Measurements from ENCODE around the gene UGT1A4. TPM values are rescaled to one million over a fixed set of nuclear protein-coding genes. Genes with fewer than 3 reads are reported as not detected.
"Not testable (repeated sequence)": the region's sequence is repeated elsewhere in the genome, so short reads cannot be mapped to it uniquely, and the experiment has no call there.

The UGT1A4 gene
- total RNA-seq, 1 donor from 2014 or later: not detected

DNA sequence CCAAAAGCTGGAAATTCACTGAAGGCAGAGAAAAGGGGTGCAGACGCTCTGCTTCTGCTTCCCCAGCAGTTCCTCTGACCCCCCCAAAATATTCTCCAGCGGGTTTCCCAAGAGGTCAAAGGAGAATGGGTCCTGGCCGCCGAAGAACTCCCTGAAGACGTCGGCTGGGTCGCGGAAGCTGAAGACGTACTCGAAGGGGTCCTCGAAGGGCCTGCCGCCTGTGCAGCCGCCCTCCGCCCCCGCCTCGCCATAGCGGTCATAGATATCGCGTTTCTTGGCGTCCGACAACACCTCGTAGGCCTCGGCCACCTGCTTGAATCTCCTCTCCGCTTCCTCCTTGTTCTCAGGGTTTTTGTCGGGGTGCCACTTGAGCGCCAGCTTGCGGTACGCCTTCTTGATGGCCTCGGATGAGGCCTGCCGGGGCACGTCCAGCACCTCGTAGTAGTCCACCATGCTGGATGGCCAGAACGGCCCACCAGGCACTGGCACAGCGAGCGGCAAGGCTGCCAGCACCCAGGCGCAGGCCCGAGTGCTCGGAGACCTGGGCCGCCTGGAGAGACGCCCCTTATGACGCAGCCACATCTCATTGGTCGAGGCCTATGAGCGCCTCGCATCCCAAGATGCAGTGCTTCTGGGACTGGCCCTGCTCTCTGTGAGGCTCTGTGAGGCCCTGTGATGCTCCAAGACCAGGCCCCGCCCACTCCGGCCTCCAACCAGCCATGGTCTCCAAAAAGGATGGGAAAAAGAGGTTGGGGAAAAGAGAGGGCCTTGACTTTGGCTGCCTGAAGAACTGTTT lies 25.1 kb downstream of the UGT1A4 start:
- ATAC-seq (no peak), DNase-seq (ENCODE audit: low spot score) (no peak)
- intact Hi-C loops (cut with DNase I): no loop called here

- intact Hi-C loops (cut with DNase I): no loop called here
- ATAC-seq (no peak), DNase-seq (ENCODE audit: low spot score) (no peak)
Measured at GRCh38 chr2:233745073-233745755, 26.7 kb downstream of the UGT1A4 start.

DNA sequence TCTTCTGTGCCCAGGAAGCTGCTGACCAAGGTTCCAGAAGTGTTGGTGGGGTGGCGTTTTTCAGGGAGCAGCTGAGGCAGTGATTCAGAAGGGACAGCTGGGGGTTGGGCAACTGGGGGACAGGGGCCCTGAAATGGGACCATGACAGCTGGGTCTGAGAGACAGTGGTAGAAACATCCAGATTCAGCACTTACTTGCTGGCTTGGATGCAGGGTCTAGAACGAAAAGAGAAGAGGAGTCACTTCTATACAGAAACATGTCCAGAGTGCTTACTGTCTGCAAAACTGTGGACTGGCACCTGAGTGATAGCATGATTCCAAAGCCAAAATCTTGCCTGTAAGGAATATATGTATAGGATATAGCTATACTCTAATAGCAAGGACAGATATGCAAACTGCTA lies 27.3 kb downstream of the UGT1A4 start:
- intact Hi-C loops (cut with DNase I); DNase-seq (ENCODE audit: low spot score); ATAC-seq: not testable (repeated sequence)

GRCh38 chr2:233746475-233747282 lies 28.1 kb downstream of the UGT1A4 start:
- no peak for ATAC-seq
- DNase-seq (ENCODE audit: low spot score): no peak
- intact Hi-C loops (cut with DNase I): no loop called here

- DNase-seq (ENCODE audit: low spot score) (no peak), ATAC-seq (no peak)
- intact Hi-C loops (cut with DNase I): no loop called here
Measured at GRCh38 chr2:233747283-233747544, 28.7 kb downstream of the UGT1A4 start.

GRCh38 chr2:233750689-233751088 lies 32.2 kb downstream of the UGT1A4 start:
- ATAC-seq; intact Hi-C loops (cut with DNase I); DNase-seq (ENCODE audit: low spot score): not testable (repeated sequence)

DNA sequence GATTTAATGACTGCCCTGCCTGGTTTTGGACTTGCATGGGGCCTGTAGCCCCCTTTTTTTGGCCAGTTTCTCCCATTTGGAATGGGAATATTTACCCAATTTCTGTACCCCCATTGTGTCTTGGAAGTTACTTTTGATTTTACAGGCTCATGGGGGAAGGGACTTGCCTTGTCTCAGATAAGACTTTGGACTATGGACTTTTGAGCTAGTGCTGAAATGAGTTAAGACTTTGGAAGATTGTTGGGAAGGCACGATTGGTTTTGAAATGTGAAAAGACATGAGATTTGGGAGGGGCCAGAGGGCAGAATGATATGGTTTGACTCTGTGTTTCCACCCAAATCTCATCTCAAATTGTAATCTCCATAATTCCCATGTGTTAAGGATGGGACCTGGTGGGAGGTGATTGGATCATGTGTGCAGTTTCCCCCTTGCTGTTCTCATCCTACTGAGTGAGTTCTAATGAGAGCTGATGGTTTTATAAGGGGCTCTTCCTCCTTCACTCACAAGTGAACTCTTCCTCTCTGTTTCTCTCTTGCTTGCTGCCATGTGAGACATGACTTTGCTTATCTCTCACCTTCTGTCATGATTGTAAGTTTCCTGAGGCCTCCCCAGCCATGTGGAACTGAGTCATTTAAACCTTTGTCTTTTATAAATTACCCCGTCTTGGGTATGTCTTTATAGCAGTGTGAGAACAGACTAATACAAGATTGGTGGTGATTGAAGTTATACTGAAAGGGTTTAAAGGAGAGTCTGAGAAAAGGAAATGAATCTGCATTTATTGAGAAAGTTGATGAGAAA lies 32.9 kb downstream of the UGT1A4 start:
- intact Hi-C loops (cut with DNase I); DNase-seq (ENCODE audit: low spot score); ATAC-seq: not testable (repeated sequence)

GRCh38 chr2:233754872-233755611 lies 36.5 kb downstream of the UGT1A4 start:
- intact Hi-C loops (cut with DNase I): no loop called here
- no peak for DNase-seq (ENCODE audit: low spot score)
- no peak for ATAC-seq

GRCh38 chr2:233756429-233757081 lies 38.0 kb downstream of the UGT1A4 start:
- no peak for DNase-seq (ENCODE audit: low spot score)
- no peak for ATAC-seq
- intact Hi-C loops (cut with DNase I): no loop called here

GRCh38 chr2:233758141-233758540 lies 39.6 kb downstream of the UGT1A4 start:
- DNase-seq (ENCODE audit: low spot score): no peak

GRCh38 chr2:233758849-233759248 lies 40.3 kb downstream of the UGT1A4 start:
- DNase-seq (ENCODE audit: low spot score) (no peak), ATAC-seq (no peak)
- intact Hi-C loops (cut with DNase I): no loop called here

More at GRCh38 chr2:233758141-233758540, 39.6 kb downstream of the UGT1A4 start:
- intact Hi-C loops (cut with DNase I): no loop called here
- no peak for ATAC-seq

DNA sequence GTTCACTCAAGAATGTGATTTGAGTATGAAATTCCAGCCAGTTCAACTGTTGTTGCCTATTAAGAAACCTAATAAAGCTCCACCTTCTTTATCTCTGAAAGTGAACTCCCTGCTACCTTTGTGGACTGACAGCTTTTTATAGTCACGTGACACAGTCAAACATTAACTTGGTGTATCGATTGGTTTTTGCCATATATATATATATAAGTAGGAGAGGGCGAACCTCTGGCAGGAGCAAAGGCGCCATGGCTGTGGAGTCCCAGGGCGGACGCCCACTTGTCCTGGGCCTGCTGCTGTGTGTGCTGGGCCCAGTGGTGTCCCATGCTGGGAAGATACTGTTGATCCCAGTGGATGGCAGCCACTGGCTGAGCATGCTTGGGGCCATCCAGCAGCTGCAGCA lies 41.5 kb downstream of the UGT1A4 start, which contains the start of gene UGT1A1:
Gene UGT1A1, plus strand, starts transcription at position 228 of the 400 bp plus-strand sequence. Its CDS starts 18 bp downstream, at position 246.
- intact Hi-C loops (cut with DNase I): no loop called here
- ATAC-seq: no peak

GRCh38 chr2:233761040-233761769 lies 42.7 kb downstream of the UGT1A4 start:
- intact Hi-C loops (cut with DNase I): no loop called here
- no peak for ATAC-seq

More for the DNA sequence above, 41.5 kb downstream of the UGT1A4 start, which contains the start of gene UGT1A1:
- DNase-seq (ENCODE audit: low spot score): no peak

DNA sequence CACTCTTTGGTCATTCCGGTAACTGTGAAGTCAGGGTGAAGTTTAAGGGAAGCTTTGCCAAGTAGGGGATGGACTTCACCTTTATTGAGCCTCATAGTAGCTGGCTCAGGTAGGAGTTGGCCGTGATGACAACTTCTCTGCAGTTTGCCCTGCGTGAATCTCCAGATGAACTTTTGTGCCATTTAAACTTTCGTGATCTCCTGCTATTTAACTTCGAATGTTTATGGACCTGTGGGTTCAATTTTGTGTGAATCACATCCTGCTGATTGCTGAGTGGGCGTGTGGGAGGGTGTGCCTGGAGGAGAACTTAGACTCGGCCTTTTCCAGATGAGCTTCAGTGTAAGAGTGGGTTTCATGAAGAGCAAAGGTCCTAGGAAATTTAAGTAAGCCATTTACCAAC lies 45.7 kb downstream of the UGT1A4 start:
- intact Hi-C loops (cut with DNase I): no loop called here
- ATAC-seq: no peak
- DNase-seq (ENCODE audit: low spot score): no peak

More at GRCh38 chr2:233761040-233761769, 42.7 kb downstream of the UGT1A4 start:
- no peak for DNase-seq (ENCODE audit: low spot score)

- intact Hi-C loops (cut with DNase I): no loop called here
- no peak for DNase-seq (ENCODE audit: low spot score)
- no peak for ATAC-seq
Measured at GRCh38 chr2:233764761-233765160, 46.2 kb downstream of the UGT1A4 start.

GRCh38 chr2:233766416-233766815 lies 47.9 kb downstream of the UGT1A4 start:
- intact Hi-C loops (cut with DNase I): no loop called here
- ATAC-seq (no peak), DNase-seq (ENCODE audit: low spot score) (no peak)

DNA sequence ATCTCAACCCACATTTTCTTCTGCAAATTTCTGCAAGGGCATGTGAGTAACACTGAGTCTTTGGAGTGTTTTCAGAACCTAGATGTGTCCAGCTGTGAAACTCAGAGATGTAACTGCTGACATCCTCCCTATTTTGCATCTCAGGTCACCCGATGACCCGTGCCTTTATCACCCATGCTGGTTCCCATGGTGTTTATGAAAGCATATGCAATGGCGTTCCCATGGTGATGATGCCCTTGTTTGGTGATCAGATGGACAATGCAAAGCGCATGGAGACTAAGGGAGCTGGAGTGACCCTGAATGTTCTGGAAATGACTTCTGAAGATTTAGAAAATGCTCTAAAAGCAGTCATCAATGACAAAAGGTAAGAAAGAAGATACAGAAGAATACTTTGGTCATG lies 49.5 kb downstream of the UGT1A4 start:
- intact Hi-C loops (cut with DNase I): no loop called here
- ATAC-seq (no peak), DNase-seq (ENCODE audit: low spot score) (no peak)
